Ureter (tissue), 1 donor: ENCODE measurements around the gene NR2F1. TPM values are rescaled to one million over a fixed set of nuclear protein-coding genes. Genes with fewer than 3 reads are reported as not detected.

Experiments
- DNase-seq: peaks from one replicate; pipeline ENCODE4 v3.0.0-alpha.2; 2020; ENCODE audit warnings: low spot score
- total RNA-seq: library from RNA; stranded (reverse); gene quantifications from one replicate; pipeline ENCODE4 v1.2.4, GENCODE V29; 2023
- donor health status: DM: yes; HTN: yes; CAD: no.

The NR2F1 gene
- total RNA-seq, 1 donor from 2014 or later: 64.4 TPM

DNA sequence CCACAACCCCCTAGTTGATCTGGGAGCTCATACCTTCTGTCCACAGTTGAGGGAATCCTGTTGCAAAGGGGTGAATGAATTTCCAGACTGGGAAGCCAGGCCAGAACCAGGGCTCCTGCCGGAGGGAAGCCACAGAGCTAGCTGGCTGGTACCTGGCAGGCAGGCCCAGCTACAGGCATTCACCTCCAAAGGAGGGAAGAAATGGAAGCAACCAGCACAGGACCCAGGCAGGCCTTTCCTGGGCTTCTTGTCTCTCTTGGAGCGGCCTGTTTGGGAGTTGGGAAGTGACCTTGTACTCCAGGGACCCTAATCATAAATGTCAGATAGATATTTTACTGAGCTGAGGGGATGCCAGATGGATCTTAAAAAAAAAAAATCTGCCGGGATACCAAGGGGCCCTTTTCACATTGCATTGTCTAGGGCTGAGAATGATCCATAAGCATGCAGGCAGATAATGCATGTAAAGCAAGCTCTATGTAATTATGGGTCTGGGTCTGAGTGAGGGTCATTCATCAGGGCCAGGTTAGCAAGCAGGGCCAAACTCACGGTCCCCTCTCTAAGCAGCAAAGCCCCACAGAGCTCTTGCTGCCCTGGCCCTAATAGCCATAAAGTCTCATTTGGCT, 8.4 kb downstream of the NR2F1 start:
- no peak for DNase-seq

DNA sequence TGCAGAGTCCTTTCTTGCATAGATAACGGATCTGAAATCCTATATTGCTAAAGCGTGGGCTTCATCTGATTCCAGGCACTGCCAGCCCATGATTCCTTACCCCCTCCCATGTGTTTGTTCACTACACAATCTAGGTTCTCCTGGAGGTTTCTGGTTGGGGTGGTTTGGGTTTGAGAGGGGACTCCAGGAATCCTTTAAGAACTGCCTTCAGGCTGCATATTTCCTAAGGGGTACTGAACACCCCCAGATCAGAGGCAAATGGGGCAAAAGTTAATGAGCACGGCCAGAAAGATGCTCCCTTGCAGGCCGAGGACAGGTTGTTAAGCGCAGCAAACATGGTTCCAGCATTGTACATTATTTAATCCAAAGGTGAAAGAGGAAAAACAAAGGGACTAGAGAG, 9.9 kb downstream of the NR2F1 start:
- no peak for DNase-seq

DNA sequence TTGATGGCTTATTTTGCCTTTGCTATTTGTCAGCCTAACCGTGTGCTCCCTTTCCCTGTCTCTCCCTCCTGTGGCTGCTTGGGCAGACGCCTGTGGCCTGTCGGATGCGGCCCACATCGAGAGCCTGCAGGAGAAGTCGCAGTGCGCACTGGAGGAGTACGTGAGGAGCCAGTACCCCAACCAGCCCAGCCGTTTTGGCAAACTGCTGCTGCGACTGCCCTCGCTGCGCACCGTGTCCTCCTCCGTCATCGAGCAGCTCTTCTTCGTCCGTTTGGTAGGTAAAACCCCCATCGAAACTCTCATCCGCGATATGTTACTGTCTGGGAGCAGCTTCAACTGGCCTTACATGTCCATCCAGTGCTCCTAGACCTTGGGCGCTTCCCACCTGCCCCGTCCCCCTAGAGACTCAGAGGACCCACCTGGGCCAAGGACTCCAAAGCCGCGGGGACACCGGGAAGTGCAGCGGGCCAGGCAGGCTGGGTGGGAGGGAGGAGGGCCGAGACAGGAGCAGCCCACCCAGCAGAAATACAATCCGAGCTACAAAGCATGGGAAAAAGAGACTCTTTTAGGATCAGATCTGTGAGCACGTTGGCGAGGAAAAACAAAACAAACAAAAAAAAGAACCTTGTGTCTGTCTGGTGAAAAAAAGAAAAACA, 10.6 kb downstream of the NR2F1 start:
- no peak for DNase-seq

DNA sequence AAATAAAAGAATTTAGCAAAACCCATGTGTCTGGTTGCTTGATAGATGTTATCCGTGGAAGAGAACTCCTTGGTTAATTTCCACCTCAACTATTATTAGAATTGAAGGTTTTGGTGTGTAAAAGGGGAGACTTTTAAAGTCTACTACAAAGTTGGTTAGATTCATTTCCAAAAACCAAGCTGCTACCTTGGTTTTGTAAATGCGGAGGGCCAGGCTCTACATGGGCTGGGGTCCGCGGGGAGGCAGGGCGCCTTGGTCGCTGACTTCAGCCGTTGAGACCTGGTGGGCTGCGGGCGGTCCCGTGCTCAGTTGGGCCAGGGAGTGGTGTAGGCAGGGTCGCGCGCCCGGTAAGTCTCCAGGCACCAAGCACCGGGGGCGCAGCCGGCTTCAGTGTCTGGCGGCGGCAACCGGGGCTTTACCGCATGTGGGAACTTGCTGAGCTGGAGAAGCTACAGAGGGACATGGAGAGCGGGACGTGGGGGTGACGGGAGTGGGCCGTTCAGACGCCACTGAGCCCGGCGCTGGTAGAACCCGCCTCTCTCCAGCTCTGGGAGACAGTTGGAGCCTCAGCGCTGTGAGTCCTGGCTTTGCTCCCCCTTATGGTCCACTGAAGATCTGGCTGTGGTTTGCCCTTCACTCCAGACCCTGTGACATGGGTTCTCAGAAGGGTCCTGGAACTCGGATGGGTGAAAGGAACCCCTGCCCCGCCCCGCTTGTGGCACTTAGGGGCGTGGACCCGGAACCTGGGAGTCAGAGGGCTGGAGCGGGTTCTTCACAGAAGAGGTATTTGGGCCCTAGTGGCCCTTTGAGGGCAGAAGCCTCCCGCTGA, 11.8 kb downstream of the NR2F1 start:
- no peak for DNase-seq

DNA sequence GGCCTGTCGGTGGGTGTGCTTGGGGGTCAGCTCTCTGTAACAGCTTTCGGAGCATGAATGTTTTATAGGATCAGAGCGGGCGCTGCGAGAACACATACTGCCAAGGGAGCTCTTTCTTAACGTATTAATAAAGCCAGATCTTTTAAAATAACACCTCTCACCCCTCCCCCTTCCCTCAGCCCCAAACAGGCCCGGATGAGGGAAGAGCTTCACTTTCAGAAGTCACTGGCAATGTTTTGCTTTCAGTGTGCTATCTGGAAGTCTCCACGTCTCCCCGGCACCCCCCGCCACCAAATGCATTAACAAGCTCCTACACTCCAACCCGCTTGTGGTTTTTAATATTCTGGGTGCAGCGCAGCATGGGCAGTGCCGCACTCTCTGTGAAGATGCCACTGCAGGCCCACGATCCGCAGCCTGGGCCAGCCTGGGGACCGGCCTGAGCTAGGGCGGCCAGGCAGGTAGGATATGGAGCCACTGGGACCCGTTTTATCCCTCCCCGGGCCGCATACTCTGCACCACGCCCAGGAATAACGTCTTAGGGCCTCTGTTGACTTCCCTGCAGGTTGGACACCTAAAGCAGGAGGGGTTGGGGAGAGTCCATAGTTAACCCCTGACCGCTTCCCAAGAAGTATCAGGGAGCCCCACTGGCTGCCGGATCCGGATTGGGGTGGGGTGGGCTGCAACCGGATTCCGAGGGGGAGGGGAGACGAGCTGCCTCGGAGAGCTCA, 12.6 kb downstream of the NR2F1 start:
- DNase-seq: no peak

DNA sequence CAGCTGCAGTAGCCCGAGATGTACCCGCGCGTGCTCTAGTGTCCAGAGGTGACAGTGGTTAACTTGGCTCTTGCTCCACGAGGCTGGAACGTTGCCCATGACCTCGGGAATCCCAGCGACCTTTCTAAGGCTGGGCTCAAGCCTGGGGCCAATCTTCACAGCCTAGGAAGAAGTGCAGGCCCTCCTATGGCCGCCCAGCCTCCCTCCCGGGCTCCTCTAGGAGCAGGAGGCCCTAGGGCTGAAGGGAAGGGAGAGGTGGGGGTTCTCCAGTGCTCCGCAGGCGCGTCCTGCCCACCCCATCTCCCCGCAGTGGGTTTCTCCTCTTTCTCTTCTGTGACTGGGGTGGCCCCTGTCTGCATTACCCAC, 13.3 kb downstream of the NR2F1 start:
- DNase-seq: no peak

DNA sequence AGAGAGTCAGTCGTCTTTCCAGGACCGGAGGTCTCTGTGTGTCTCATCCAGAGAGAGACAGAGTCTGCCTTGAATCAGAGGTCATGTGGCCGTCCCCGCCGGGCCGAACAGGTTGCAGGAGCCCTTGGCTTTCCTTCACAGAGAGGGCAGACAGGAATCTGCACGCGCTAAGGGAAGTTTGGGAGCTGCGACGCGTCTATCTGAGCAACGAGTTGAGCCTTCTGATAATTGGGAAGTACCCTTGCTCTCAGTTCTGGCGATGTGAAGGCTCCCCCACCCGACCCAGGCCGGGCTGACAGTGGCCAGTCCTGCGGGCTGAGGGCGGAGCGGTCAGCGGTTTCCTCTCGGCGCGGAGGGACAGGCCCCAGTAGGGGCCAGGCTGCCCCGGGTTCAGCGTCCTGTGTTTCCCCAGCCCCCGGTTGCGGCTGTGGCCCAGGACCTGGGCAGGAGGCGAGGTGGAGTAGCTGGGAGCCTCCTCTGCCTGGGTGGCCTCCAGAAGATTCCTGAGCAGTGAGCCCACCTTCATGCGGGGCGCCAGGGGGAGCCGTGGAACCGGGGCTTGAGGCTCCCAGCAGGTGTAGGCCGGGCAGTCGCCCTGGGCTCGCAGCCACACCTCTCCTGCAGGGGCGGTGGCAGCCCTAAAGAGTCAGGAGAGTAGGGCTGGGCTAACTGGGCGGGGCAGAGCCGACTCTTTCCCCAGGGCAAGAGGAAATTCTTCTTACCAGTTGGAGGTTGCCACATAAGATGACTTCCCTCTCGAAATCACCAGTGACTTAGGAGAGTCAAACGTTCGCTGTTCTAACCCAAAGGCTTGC, 13.9 kb downstream of the NR2F1 start:
- DNase-seq: no peak

DNA sequence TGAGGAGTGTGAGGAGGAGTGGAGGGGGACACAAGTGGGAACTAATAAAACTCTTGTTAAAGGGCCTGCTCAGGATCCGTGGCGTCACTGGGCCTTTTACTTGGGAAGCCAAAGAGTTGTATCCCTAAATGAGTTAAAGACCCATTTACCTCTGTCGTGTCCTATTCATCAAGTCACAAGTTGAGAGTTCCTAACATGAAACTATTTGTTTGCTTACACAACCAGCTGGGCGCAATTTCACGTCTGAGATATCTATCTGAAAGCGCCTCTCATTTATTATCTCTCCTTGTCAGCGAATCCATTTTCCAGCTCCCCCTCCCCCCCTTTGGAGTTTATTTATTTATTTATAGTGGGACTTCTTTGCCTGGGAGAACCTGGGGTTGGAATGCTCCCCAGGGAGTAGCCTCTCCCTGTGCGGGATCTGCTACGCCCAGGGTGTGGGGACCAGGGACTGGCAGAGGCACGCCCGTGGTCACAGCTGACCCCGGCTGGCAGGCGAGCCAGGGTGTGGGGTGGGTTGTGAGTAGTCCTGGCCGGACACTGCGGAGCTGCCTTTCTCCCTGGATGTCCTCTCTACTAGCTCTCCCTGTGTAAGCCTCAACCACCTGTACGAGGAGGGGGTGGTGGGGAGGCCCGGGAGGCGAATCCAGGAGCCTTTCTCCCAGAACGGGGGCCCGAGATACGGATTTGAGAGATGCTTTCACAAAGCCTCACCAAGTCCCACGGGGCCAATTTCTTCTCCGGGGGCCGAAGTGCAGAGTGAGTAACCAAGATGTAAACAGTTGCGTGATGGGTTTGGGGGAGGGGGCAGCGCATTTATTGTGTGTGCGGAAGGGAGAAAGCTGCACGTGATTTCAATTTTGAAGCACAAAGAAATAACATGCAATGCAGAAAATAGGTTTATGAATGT, 15.3 kb downstream of the NR2F1 start:
- DNase-seq: no peak

DNA sequence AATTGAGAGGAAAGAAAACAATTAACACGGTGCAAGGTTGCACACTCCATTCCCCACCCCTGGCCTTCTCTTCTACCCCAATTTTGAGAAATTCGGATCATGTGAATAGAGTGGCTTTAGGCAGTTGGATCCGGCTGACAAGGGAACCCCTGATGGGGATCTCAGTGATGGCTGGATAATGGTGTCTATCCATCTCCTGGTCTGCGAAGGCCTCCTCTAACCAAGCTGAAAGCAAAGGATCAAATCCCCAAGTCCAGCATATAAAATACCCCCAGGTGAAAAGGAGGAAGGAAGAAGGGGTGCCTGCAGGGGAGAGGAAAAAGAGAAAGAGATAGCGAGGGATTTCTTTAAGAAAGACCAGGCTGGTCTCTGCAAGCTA, 16.0 kb downstream of the NR2F1 start:
- no peak for DNase-seq

DNA sequence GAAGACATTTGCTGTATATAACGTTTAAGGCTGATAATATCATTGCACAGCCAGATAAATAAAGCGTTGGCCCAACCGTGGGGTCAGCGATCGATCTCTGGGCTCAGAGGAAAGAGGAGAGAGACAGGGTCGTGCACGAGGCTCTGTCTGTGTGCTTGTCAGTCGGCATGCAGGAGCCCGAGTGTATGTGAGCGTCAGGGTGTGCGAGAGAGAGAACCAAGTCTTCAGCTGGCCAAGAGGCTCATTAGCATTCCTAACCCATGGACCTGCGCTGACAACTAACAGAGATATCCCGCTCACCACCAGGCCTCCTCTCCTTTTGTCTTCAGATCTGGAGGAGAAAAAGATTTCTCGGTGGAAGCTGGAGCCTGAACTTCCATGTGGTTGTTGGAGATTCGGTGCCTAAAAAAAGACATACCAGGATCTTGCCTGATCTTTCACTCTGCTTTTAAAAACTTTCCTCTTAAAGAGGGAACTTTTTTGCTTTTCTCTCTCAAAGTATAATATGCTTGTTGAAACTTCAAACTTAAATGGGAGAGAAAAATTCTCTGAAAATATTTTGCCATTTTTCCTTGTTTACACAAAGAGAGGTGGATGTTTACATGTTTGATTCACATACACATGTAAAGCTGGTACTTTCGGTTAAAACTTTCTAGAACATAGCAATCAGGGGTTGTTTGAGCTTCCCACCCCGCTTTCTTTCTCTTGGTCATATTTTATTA, 16.5 kb downstream of the NR2F1 start:
- DNase-seq: no peak

DNA sequence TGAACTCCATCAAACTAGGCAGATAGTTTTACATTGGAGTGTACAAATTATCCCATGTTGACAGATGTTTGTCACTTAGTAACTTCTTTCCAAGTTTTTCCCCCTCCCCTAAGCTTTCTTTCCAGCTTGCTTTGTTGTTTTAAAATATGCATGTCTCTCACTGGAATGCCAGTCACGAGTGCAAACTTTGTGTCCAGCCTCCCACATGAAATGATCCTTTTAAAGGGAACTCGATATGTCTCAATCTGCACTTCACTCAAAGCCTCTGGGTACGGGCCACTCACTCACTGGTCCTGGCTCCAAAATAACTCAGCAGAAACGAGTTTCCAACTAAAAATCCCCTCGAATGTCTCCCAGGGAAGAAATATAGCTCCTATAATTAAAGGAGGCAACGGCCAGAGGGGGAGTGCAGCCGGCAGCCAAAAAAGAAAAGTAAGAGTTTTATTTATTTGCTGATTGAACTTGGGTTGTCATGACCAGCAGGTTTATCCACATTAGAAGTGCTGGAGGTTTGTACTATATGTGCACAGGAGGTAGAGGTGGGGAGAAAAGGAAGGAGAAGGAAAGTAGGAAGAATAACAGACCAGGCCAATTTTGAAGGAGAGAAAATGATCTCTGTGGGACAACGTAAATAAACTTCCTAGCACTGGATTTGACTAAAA, 17.5 kb downstream of the NR2F1 start:
- DNase-seq: no peak

DNA sequence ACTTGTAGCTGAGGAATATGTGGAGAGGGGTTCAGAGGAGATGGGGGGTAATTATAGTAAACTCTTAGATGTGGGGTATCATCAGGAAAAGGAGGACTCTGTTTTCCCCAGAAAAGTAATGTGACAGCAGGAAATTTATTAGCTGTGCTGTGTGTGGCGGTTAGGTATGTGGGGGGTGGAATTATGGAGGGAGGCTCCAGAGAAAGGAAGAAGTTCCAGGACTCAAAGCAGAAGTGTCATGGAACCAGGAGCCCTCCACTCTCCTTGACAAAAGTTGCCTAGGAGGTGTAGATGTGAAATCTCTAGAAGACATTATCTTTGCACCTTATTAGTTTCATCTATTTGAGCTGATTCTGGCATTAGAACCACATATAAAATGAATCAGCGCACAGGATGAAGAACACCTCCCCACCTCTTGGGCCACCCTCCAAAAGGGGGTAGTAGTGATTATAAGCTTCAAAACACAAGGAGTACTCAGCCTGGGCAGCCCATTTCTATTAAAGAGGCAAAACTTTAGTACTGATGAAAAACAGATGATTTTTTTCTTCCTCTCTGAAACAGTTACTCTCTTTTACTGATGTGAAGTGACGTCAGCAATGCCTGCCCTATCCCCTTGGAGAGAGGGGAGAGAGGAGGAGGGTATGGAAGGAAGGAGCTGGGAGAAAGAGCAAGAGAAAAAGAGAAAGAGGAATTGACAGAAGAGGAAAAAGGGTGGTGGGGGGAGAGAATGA, 18.2 kb downstream of the NR2F1 start:
- no peak for DNase-seq

DNA sequence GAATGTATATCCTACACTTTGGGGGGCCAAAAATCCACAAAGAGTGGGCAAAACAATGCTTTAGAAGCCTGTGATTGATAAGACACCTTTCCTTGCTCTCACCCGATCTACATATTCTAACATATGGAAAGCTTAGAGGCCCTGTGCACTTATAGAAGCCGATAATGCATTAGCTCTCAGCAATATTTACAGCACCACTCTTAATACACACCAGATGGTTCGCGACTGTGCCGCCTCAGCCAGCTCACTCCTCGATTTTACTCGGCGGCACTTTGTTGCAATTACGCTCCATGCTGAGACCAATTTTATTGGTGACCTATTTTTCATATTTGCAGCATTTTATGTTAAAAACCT, 18.8 kb downstream of the NR2F1 start:
- DNase-seq: no peak

DNA sequence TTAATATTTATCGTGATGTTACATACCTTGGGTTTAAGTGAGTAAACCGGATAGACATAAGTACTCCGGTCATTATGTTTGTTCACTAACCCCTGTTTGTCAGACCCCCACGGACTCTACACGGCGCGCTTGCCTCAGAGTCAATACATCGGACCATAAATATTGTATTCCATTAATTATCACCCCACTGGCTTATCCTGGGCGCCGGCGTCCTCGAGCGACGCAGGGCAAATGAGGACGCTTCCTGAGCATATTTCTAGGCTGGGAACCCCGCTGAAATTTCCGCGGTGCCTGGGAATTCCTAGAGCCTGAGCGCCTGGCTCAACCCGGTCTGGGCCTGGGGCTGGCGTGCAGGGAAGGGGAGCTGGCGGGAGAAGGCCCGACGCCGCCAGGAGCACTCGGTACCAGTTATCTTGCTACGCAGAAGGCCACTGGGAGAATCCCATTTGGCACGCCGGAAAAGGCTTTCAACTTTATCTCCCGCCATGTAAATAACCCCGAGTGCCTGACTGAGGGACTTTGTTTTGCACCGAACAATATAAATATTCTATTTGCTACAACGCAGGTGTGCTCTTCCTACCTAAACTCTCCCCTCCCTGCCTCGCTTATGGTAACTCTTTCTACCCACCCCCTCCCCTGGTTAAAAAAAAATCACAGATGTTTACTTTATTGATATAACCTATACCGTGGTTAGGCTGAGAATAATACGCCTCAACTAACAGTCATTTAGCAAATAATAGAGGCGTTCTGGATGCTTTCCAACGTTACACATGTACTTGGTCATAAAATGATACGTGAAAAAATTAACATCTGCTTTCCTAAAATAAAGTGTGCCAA, 19.4 kb downstream of the NR2F1 start:
- DNase-seq: no peak

DNA sequence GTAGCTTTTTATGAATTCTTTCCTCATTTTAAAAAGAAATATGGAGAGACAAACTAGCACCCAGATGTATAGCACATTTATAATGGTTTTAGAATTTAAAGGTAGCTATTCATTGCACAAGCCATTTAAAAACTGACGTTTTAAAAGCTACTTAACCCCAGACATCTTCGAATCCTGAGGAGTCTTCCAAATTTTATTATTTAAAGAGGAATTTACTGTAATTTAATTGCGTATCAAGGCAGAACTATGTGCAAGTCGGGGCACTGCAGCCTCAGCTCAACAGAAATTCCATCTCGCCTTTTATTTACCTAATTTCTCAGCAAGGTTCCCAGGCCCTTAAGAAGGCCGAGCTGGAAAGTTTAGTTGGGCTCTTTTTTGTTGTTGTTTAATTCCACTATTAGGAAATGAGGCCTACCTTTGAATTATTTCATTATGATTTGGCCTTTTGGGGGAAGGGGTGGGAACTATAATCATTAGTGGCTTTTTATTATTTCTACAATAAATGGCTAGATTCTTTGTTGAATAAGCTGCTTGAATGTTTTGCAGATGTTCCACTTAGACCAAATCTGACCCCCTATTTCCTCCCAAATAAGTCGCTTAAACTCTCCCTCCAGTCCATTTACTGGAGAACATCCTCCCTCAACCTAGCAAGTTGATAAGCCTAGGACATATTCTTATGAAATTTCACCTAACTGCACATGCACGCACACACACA, 20.2 kb downstream of the NR2F1 start:
- DNase-seq: no peak

DNA sequence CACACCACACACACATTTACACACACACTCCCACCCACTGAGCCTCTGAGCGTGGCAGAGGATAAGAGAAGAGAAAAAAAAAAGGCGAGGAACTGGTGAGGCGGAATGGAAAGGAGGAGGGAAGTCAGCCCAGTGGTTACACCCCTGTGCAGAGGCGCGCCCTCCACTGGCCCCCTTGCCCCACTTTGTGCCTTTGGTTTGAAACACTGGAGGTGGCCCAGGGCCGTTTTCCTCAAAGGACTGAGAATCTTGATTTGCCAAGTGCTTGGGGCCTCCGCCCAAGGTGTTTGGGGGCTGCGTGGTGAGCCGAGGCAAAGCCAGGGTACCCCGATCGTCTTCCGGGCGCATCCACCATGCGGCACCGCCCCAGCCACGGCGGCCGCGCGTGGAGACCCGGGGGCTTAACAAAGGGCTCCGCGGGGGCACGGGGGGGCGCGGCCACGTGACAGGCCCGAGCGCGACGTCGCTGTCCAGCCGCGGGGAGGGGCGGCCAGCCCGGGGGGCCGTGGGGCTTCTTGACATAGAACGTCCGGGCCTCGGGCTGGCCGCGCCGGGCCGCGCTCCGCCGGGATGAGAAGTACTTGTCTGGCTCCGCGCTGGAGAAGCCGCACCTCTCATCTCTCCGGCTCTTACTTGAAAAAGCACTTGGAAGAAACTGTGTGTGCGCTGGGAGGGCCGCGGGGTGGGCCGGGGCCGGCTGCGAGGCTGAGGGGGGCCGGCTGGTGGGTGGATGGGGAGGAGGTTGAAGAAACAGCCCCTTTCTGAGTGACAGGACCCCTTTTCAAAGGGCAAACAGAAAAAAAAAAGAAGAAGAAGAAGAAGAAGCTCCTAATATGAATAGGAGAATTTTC, 21.0 kb downstream of the NR2F1 start:
- no peak for DNase-seq
